ENCODE measurements around the gene TRIM29. TPM values are rescaled to one million over a fixed set of nuclear protein-coding genes. Genes with fewer than 3 reads are reported as not detected.

TRIM29 gene
- polyA plus RNA-seq, 1 donor, result 2.9 TPM

GRCh38 chr11:120139316-120140069 is 1.6 kb upstream of the TRIM29 start:
- DNase-seq, result no peak

GRCh38 chr11:120137187-120137610 is 714 bp downstream of the TRIM29 start:
- DNase-seq, result no peak

- DNase-seq, result no peak
These were observed 1.6 kb downstream of the TRIM29 start for GRCh38 chr11:120136356-120136755.

- no peak for DNase-seq
These were observed 2.1 kb downstream of the TRIM29 start for GRCh38 chr11:120135838-120136237.

- no peak for DNase-seq
These were observed 3.0 kb downstream of the TRIM29 start for GRCh38 chr11:120134931-120135228.

GRCh38 chr11:120134106-120134930 is 3.6 kb downstream of the TRIM29 start:
- no peak for DNase-seq

- DNase-seq, result no peak
These were observed 4.5 kb downstream of the TRIM29 start for GRCh38 chr11:120133216-120134105.

GRCh38 chr11:120132645-120133185 is 5.2 kb downstream of the TRIM29 start:
- no peak for DNase-seq

GRCh38 chr11:120131941-120132644 is 5.8 kb downstream of the TRIM29 start:
- no peak for DNase-seq

- no peak for DNase-seq
These were observed 6.7 kb downstream of the TRIM29 start for GRCh38 chr11:120130991-120131760.

GRCh38 chr11:120130176-120130980 is 7.5 kb downstream of the TRIM29 start:
- no peak for DNase-seq

- DNase-seq, result no peak
These were observed 8.3 kb downstream of the TRIM29 start for GRCh38 chr11:120129570-120129969.

GRCh38 chr11:120128392-120129119 is 9.4 kb downstream of the TRIM29 start:
- DNase-seq, result peak; percentile 57

- DNase-seq, result no peak
These were observed 10.7 kb downstream of the TRIM29 start for GRCh38 chr11:120127236-120127635.

GRCh38 chr11:120126620-120127019 is 11.3 kb downstream of the TRIM29 start:
- no peak for DNase-seq

GRCh38 chr11:120125509-120125908 is 12.4 kb downstream of the TRIM29 start:
- no peak for DNase-seq

- no peak for DNase-seq
These were observed 12.9 kb downstream of the TRIM29 start for GRCh38 chr11:120125024-120125423.

GRCh38 chr11:120124355-120124754 is 13.6 kb downstream of the TRIM29 start:
- DNase-seq, result no peak

- DNase-seq, result no peak
These were observed 14.0 kb downstream of the TRIM29 start for GRCh38 chr11:120123946-120124345.

All from hindlimb muscle (tissue), 1 donor.